Fibroblast of skin of abdomen (primary cell): ENCODE results near the gene SETD6. TPM values are rescaled to one million over a fixed set of nuclear protein-coding genes. Genes with fewer than 3 reads are reported as not detected.
"Not testable (repeated sequence)": the region's sequence is repeated elsewhere in the genome, so short reads cannot be mapped to it uniquely, and the experiment has no call there.

Source experiments
- DNase-seq: peaks from one replicate; pipeline ENCODE4 v3.0.0-alpha.2; 2013
- polyA plus RNA-seq, 2 experiments: library from polyadenylated mRNA; unstranded; fragments of 120-200 nt; gene quantifications; one replicate each; pipeline ENCODE4 v1.2.1, GENCODE V29; 2013; ENCODE audit not compliant: insufficient read length in 2 of 2

Gene SETD6, protein sequence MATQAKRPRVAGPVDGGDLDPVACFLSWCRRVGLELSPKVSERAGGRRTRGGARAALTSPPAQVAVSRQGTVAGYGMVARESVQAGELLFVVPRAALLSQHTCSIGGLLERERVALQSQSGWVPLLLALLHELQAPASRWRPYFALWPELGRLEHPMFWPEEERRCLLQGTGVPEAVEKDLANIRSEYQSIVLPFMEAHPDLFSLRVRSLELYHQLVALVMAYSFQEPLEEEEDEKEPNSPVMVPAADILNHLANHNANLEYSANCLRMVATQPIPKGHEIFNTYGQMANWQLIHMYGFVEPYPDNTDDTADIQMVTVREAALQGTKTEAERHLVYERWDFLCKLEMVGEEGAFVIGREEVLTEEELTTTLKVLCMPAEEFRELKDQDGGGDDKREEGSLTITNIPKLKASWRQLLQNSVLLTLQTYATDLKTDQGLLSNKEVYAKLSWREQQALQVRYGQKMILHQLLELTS
- polyA plus RNA-seq (2013, experiment 1 of 2; ENCODE audit: insufficient read length), result 11.2 TPM
- 10.6 TPM for polyA plus RNA-seq (2013, experiment 2 of 2; ENCODE audit: insufficient read length)

DNA sequence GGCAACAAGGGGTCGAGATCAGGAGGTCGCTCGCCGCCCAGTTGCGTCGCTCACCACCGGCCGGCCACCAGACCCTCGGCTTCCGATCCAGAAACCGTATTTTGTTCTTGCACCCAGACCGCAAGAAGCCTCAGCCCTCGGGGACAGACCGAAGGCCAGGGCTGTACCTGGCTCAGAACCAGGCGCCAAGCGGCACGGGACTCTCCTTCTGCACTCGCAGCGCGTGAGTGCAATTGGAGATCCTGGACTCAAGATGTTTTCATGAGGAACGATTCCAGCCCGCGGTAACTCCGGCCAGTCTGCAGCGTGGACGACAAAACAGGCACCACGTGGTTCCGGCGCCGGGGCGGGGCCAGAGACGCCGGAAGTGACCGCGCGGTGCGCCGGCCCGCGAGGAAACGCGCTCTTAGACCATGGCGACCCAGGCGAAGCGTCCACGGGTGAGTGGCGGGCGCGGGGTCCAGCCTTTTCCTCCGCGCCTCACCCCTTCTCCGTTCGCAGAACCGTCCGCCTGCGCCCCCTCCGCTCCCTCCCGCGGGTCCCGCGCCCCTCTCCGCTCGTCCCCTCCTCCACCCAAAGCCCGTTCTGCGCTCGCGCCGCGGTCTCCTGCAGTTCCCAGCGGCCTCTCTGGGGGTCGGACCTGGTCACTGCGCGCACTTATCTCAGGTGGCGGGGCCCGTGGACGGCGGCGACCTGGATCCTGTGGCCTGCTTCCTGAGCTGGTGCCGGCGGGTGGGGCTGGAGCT lies at the start of gene SETD6:
TSS of gene SETD6 (plus strand) at position 393 of the 746 bp plus-strand sequence. CDS start at position 414, 21 bp downstream.
- DNase-seq, result peak; percentile 84

DNA sequence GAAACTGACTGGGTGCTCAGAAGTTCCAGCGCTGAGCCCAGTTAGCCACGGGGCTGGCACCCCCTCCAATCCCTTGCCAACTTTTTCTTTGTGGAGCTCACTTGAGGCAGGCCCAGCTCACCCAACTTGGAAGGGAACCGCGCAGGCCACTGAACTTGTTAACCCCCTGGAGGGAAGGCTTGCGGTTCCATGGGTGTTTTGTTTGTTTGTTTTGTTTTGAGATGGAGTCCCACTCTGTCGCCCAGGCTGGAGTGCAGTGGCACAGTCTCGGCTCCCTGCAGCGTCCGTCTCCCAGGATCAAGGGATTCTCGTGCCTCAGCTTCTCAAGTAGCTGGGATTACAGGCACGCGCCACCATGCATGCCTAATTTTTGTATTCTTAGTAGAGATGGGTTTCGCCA lies 49.5 kb upstream of the SETD6 start:
- no peak for DNase-seq

DNA sequence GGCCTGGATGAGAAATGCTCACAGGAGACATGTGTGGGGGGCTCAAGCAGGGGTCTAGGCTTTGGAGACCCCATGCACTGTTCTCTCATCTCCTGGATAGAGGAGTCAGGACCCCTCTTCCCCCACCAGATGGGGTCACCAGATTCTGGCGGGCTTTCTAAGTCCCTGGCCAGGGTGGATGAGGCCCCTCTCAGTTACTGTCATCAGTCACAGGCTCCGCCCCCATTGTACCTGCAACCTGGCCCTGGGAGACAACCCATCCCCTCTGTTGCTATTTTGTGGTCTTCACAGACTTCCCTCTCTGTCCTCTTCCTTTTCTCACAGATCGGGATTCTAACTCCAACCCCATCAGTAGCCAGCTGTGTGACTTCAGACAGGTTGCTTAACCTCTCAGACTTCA lies 48.9 kb upstream of the SETD6 start:
- DNase-seq, result no peak

DNA sequence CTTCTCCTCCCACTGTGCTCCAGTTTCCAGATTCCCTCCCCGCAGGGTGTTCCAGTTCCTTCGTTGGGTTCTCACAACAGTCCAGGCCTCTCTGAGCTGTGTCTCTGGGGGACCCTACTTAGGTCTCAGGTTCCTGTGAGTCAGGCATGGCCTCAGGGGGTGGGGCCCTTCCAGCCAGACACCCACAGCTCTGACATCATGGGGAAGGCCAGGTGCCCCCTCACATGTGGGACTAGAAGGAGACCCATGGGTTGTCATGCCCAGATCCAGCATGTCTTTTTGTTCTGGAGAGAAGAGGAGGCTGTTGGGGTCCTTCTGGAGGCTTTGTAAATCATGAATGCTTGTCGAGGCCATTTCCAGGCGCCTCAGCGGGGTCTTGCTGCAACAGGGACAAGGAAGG lies 47.4 kb upstream of the SETD6 start:
- DNase-seq, result no peak

DNA sequence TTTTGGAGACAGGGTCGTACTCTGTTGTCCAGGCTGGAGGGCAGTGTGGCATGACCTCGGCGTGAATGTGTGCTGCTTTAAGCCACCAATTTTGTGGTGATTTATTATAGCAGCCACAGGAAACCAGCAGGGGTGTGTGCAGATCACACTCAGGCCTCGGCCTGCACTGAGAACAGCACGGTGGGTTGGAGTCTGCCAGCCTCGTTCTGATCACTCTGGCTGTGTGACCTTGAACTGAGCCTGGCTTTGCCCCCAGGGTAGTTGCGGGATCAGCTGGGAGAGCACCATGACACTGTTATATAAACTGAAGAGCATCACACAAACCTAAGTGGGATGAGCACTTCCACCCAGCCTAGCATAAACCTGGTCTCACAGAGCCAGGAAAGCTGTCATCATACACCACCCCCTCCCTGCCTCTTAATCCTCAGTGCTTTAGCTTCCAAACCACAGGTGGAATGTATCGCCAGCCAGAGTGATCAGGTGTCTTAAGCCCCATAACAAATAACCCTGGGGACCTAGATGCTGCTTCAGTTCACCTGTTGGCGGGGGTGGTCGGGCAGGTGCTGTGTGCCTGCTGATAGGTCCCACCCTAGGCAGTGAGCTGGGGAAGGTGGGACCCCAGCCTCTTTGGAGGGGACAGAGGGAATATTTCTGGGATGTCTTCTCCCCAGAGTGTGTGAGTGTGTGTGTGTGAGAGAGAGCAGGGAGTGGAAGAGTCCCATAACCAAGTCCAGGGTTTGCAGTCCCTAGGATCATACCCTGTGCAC lies 43.9 kb upstream of the SETD6 start:
- no peak for DNase-seq

DNA sequence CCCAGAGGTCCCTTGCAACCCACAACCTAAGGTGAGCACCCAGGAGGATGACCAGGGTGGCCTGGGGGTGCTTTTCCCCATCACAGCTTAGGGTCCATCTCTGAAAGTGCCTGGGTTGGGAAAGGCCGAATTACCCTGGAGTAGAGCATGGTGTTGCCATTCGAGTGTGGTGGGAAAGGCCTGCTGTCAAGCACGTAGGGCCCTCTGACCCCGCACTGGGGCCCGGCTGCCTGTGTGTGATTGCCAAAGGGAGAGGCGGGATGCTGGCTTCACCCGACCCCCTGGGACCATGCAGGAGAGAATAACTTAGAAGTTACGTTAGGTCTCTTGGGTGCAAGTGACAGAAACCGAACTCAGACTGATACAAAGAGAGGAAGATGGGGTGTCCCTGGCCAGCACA lies 43.1 kb upstream of the SETD6 start:
- DNase-seq, result no peak

DNA sequence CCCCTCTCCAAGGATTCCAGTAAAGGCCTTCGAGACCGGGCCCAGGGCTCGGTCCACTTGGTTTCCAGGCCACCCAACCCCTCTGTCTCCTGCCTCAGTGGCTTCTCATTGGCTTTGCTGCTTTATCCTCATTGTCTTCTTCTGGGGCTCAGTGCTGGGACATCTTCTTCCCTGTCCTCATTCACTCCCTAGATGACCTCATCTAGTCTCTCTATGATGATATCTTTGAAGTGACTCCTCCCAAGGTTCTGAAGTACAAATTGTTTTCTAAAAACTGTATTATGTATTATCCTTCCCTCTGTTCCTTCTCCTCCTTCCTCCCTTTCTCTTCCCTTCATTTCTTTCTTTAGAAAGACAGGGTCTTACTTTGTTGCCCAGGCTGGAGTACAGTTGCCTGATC lies 42.5 kb upstream of the SETD6 start:
- no peak for DNase-seq

DNA sequence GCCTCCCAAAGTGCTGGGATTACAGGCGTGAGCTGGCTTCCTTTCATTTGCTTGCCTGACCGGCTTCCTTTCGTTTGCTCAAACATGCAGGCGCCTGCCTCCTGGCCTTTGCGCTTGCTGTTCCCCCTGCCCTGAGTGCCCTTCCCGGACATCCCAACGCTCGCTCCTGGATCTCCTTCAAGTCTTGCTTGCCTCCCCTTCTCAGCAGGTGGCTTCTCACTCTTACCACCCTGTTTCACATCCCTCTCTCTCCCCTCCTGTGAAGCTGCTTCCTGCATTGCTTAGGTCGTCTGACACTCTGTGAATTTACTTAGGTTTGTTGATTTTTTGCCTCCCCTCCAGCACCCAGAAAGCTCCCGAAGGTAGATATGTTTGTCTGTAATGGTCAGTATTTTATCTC lies 41.0 kb upstream of the SETD6 start:
- no peak for DNase-seq

DNA sequence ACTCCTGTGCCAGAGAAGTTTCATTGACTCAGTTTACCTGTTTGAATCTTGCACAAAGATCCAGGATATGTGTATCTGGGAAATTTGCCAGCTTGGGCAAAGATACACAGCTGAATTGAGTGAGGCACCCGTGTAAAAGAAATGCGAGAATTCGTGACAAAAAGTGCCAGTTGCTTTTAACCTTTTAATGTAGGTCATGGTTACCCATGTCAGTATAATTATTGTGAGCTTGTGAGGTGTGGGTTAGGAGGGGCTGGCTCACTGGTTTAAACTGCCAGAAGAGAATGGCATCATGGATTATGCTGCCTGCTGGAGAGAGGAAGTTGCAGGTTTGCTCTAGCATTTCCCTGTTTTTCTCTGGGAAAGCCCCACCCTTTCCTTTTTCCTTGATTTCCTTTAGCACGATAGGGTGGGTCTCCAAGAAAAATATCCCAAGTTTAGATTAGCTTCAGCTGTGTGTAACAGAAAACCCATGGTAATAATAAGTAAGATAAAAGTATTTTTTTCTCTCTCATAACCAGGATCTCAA lies 40.2 kb upstream of the SETD6 start:
- no peak for DNase-seq

DNA sequence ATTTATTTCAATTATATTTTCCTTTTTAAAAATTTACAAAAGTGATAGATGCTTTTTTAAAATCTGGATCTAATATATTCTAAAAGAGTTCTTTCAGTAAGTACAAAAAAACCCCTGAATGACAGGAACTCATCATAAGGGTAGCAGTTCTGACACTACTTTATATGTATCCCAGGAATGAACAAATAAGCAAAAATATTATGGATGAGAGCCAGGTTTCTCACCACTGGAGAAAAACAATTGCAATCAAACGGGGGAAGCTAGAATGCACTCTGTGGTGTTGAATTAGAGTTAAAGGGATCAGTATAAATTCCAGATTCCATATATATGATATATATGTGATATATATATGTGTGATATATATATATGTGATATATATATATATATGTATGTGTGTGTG lies 38.5 kb upstream of the SETD6 start:
- DNase-seq, result no peak

DNA sequence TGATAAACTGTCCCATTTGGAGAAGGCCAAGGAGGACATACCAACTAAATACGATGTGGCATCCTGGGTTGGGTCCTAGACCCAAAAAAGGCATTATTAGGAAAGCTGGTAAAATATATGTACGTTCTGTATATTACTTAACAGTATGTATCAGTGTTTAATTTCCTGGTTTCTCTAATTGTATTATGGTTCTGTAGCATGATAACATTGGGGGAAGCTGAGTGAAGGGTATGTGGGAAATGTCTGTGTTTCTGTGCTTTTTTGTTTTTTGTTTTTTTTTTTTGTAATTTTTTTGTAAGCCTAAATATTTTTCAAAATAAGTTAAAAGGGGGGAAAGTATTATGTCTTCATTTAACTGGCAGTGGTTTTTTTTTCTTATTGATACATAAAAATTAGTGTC lies 36.9 kb upstream of the SETD6 start:
- DNase-seq, result no peak

DNA sequence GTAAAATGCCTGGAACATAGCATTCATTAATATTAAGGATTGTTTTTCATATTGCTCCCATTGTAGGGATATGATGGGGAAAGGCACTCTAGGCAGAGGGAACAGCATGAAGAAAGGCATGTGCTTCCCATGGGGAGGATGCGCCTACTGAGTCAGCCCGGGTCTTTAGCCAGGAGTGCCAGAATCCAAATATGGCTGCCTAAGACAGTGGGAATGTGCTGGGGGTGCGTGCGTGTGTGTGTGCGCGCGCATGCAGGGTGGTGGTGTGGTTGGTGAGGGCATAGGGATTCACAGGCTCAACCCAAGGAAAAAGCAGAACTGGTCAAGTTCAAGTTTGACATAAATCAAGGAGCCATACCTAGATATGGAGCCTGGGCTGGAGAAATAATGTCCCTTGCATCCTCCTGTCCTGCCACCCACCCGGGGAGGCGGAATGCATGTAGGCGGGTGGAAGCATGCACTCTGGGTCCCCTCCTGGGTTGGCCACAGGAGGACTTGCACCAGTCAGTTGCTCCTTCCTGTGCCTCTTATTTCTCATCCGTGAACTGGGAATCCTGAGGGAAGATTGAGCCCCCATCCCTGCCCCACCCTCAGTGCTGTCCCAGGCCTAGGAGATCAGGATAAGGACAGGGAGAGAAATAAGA lies 34.0 kb upstream of the SETD6 start:
- DNase-seq, result no peak

DNA sequence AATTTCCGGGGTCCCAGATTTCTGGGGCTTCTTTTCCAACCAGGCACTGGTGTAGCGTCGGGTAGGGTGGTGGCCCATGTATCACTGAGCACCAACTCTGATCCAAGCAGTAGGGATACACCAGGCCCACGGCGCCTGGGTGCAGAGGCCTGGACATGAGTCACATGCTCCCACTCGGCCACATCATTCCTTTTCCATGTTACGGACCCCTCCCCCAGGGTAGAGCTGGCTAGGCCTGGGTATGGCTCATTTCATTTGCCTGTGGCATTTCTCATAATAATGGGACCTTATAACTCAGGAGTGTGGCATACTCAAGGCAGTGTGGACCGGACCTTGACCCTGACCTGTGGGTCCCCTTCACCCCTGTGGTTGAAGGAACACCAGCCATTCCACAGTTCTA lies 33.4 kb upstream of the SETD6 start:
- no peak for DNase-seq

DNA sequence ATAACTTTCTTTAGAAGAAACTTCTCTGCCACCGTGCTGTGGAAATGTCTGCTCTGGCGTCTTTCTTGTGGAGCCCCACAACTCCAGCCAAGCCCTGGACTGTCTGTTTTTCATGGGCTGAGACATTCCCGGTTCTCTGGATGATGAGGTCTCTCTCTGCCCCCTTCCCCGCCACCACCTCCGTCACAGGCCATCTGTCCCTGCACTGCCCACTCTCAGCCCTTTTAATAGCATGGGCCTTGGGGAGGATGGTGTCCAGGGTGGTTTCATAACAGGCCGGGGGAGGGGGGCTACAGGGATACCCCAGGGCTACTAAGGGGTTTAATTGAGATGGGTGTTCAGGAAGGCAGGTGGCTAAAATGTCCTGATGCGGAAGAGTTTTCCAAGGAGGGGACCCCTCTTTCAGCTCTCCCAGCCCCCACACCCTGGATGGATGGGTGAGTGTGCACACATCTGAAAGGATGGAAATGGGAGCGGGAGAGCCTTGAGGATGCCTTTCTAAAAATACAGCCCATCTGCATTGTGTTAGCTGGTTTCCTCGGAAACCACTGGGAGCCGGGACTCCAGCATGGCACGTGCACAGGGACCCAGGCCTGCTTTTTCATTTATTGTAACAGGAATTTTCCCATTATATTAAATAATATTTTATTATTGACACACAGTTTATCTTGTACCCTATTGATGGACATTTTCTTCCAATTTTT lies 30.0 kb upstream of the SETD6 start:
- DNase-seq, result no peak

DNA sequence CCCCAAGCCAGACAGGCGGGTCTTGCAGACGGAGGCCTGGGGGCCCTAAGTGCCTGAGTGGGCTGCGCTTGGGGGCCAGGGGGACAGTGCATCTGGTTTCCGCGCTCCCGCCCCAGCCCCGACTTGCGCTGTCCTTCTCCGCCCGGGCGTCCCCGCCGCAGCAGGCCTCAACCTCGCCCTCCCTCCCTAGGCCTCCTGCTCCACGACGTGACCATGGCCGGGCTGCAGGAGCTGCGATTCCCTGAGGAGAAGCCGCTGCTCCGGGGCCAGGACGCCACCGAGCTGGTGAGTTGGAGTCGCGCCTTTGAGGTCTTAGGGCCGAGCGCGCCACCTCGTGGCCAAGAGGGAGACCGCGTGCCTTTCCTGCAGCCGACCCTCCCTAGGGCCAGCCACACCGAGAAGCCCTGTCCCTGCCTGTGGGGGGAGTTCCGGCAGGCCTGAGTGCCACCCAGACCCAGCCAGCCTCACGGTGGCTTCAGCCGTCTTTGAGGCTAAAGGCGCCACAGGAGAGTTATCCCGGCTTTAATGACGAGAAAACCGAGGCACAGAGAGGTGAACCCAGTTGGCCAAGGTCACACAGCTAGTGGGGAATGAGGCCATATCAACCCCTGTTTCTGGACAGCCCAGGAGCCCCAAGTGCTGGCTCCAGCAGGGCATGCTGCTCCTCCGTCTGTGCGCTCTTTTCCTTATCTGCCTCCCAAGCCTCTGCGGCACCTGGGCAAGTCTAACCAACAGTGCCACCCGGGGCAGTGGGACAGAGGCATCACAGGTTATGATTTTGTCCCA lies 27.6 kb upstream of the SETD6 start:
- DNase-seq, result peak; percentile 71

DNA sequence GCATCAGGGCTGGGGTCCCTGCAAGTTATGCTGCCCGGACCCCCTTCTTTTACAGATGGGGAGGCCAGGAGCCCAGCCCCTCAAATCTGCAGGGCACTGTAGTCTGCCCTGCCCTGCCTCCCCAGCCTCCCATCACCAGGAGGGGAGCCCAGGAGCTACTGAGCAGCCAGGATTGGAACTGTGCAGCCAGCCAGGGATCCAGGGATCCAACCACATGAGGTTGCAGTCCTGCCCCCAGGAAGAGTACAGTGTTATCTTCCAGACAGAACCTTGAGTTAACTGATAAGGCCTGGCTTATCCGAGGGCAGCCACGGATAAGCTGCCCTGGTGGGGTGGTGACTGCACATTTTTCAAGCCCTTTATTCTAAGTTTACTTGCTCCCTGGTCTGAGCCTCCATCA lies 26.8 kb upstream of the SETD6 start:
- DNase-seq, result no peak

DNA sequence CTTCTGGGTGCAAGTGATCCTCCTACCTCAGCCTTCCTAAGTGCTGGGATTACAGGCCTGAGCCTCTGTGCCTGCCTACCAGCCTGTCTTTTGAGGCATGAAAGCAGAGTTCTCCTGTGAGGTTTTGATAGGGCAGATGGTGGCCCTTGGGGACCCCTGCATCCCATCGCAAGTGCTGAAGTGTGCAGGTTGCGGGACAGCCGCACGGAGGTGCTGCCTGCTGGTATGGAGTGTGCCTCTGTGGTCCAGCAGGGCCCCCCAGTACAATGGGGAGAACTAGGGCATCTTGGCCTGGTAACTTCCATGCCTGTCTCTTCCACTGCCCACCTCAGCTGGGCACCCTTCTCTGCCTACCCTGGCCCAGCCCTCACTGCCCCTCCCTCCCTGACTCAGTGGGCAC lies 25.3 kb upstream of the SETD6 start:
- DNase-seq, result no peak

DNA sequence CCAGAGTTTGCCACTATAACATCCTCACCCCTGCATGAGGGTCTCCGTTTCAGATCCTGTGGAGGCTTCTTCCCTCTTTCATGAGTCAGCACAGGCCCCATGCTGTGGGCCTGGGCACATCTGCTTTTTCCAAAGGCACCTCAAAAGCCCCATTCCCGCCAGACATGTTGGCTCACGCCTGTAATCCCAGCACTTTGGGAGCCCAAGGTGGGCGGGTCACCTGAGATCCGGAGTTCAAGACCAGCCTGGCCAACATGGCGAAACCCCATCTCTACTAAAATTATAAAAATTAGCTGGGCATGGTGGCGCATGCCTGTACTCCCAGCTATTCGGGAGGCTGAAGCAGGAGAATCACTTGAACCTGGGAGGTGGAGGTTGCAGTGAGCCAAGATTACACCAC lies 24.8 kb upstream of the SETD6 start:
- not testable (repeated sequence) for DNase-seq

DNA sequence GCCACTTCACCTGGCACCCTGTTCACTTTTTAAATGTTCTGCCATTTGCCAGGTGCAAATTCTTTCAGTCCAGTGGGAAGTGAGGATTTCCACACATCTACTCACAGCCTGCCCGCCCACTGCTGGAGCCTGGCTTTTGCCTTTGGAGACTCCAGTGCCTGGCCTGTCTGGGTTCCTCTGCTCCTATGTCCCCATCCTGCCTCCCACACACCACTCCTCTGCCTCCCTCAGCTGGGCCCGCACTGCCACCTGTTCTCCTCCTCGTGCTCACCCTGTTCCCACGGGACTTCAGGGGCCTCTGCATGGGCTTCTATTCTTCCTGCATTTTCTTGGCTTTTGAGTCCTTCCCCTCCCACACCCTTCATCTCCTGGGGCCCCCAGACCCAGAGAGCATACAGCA lies 23.3 kb upstream of the SETD6 start:
- no peak for DNase-seq

DNA sequence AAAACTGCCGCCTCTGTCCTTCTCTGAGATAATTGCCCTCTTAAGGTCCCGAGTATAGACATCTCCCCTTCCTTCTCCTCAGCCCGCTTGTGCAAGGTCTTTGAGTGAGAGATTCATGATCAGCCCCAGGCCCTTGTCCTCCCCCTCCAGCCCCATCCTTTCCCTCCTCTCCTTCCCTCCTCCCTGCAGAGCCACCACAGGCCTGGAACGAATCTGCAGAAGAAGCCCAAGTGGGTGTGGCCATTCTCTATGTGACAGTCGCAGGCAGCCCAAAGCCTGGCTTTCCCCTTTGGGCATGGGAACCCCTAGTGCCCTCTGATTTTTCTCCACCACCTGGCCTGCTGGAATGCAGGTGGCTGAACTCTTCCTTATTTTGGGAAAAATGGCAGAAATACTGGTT lies 22.6 kb upstream of the SETD6 start:
- no peak for DNase-seq
